ENCODE results near the gene ETS1.

DNA sequence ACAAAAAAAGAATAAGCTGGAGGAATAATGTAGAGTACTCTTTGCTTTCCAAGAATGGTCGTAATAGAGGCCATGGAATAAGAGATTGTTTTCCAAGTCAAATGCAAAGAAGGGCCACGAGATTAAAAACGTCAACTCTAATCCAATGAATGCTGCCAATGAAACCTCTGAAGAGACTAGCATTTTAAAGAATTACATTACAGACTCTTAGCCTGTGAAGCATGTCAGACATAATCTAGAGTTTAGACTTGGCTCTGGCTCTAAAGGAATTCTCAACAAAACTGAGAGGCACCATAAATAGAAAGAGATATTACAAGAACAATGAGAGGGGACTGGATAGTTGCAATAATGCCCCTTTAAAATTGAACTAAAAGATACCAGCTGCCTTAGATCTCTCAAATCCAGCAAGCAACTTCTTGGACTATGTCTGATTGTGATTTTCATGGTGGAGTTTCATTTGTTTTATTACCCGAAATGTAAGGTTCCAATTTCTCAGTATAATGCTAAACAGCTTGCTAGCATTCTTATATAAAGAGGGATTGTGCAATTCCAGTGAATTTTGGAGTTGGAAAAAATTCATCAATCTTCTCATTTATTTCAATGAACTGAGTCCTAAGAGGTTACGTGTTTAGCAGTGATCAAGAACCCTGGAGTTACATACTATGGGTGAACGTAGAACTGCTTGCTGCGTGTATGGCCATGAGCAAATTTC is 5.6 kb downstream of the ETS1 start:
- no peak for TF ChIP-seq EZH2 (IDR thresholded peaks at IDR 0.05; ENCODE audit: borderline replicate concordance, low read length)
- TF ChIP-seq, protein P1, sequence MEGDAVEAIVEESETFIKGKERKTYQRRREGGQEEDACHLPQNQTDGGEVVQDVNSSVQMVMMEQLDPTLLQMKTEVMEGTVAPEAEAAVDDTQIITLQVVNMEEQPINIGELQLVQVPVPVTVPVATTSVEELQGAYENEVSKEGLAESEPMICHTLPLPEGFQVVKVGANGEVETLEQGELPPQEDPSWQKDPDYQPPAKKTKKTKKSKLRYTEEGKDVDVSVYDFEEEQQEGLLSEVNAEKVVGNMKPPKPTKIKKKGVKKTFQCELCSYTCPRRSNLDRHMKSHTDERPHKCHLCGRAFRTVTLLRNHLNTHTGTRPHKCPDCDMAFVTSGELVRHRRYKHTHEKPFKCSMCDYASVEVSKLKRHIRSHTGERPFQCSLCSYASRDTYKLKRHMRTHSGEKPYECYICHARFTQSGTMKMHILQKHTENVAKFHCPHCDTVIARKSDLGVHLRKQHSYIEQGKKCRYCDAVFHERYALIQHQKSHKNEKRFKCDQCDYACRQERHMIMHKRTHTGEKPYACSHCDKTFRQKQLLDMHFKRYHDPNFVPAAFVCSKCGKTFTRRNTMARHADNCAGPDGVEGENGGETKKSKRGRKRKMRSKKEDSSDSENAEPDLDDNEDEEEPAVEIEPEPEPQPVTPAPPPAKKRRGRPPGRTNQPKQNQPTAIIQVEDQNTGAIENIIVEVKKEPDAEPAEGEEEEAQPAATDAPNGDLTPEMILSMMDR (IDR thresholded peaks at IDR 0.05; ENCODE audit: low read length), result no peak

Measured in OCI-LY1 (cell line).